B cell (primary cell): Measurements from ENCODE around the gene MIPEP. TPM values are rescaled to one million over a fixed set of nuclear protein-coding genes. Genes with fewer than 3 reads are reported as not detected.

Experiments used
- ATAC-seq: fragments of 200-7000 bp; cut with Tn5 transposase; one replicate; pipeline ENCODE4 v1.10.0; 2021; ENCODE audit warnings: low read depth, mild to moderate bottlenecking, moderate number of reproducible peaks, moderate library complexity
- CTCF ChIA-PET: fragments of 350-600 bp; sonication (Branson Sonifier 250); formaldehyde crosslinking; loops from one replicate; lab custom pipeline; 2021; ENCODE audit warnings: antibody characterized with exemption, inconsistent platforms; lab: Charles Lee
- POLR2A ChIA-PET: fragments of 350-600 bp; sonication (Branson Sonifier 250); formaldehyde crosslinking; loops from one replicate; lab custom pipeline; 2021; ENCODE audit warnings: antibody characterized with exemption; lab: Charles Lee
- DNase-seq: peaks from one replicate; pipeline ENCODE4 v3.0.0; 2013
- H2AFZ ChIP-seq: 2 replicates; pipeline ENCODE4 v1.6.1; 2012; ENCODE audit warnings: mild to moderate bottlenecking, low read depth, low read length; ENCODE audit not compliant: insufficient read depth, poor library complexity, severe bottlenecking
- H3K27ac ChIP-seq, 2 donors: 1 replicate in 1 of 2; 2 replicates in 1 of 2; pipeline ENCODE4 v1.5.1; 2012 to 2013; ENCODE audit warnings: low read length in 2 of 2, mild to moderate bottlenecking in 2 of 2, moderate library complexity in 1 of 2
- H3K27me3 ChIP-seq, 4 experiments: fragments of 200-600 bp in 1 of 4; sonication (generic) in 1 of 4; replicated peaks in 1 of 4; 1 replicate in 2 of 4; 2 replicates in 2 of 4; pipeline versions ENCODE4 v1.6.1 to v1.7.0; 2013 to 2016; ENCODE audit warnings: low read length in 3 of 4, mild to moderate bottlenecking in 2 of 4, mixed read lengths in 1 of 4, moderate library complexity in 1 of 4; ENCODE audit not compliant: insufficient read depth in 4 of 4, control insufficient read depth in 3 of 4; ENCODE audit errors: control extremely low read depth in 1 of 4
- H3K36me3 ChIP-seq, 2 experiments: replicated peaks in 1 of 2; 1 replicate in 1 of 2; 2 replicates in 1 of 2; pipeline versions ENCODE4 v1.6.1 to v1.7.1; 2013; ENCODE audit warnings: low read length in 1 of 2; ENCODE audit not compliant: insufficient read depth in 2 of 2, control insufficient read depth in 1 of 2; ENCODE audit errors: control extremely low read depth in 1 of 2, extremely low read depth in 1 of 2
- H3K4me1 ChIP-seq, 2 donors: fragments of 200-600 bp in 1 of 2; sonication (generic) in 1 of 2; 1 replicate in 1 of 2; 2 replicates in 1 of 2; pipeline versions ENCODE4 v1.5.1 to v1.6.1; 2013 to 2017; ENCODE audit warnings: low read length in 2 of 2; ENCODE audit not compliant: control insufficient read depth in 2 of 2, insufficient read depth in 2 of 2
- H3K4me2 ChIP-seq: replicated peaks from 2 replicates; pipeline ENCODE3; 2012; ENCODE audit warnings: mild to moderate bottlenecking, low read depth, low read length; ENCODE audit not compliant: poor library complexity, severe bottlenecking
- H3K4me3 ChIP-seq, 5 experiments: fragments of 200-600 bp in 1 of 5; sonication (generic) in 1 of 5; 1 replicate in 3 of 5; 2 replicates in 2 of 5; pipeline versions ENCODE4 v1.5.1 to v1.7.0; 2011 to 2016; ENCODE audit warnings: low read length in 4 of 5, mild to moderate bottlenecking in 4 of 5, low read depth in 2 of 5, control low read depth in 1 of 5, moderate library complexity in 1 of 5; ENCODE audit not compliant: insufficient read depth in 1 of 5; ENCODE audit errors: control extremely low read depth in 1 of 5, extremely low read depth in 1 of 5
- H3K79me2 ChIP-seq: fragments of 200-600 bp; sonication (generic); one replicate; pipeline ENCODE4 v1.6.0; 2016; ENCODE audit warnings: low read length; ENCODE audit not compliant: control insufficient read depth, insufficient read depth
- H3K9ac ChIP-seq: fragments of 200-600 bp; sonication (generic); 2 replicates; pipeline ENCODE4 v1.6.1; 2017; ENCODE audit warnings: mild to moderate bottlenecking, low read length, moderate library complexity
- H3K9me3 ChIP-seq, 3 donors: one replicate each; pipeline versions ENCODE4 v1.6.1 to v1.7.1; 2013; ENCODE audit warnings: low read length in 2 of 3; ENCODE audit not compliant: control insufficient read depth in 2 of 3, insufficient read depth in 1 of 3; ENCODE audit errors: control extremely low read depth in 1 of 3
- H4K20me1 ChIP-seq: 2 replicates; pipeline ENCODE4 v1.6.0; 2012; ENCODE audit warnings: mild to moderate bottlenecking, low read length; ENCODE audit not compliant: insufficient read depth, control insufficient read depth, poor library complexity, severe bottlenecking
- H3K27ac Mint-ChIP-seq: one replicate; pipeline ENCODE4 v1.8.0; 2021; ENCODE audit warnings: mixed read lengths
- H3K27me3 Mint-ChIP-seq: one replicate; pipeline ENCODE4 v1.8.0; 2021; ENCODE audit warnings: mixed read lengths
- H3K4me1 Mint-ChIP-seq: one replicate; pipeline ENCODE4 v1.8.0; 2021; ENCODE audit warnings: mixed read lengths
- H3K4me3 Mint-ChIP-seq: one replicate; pipeline ENCODE4 v1.8.0; 2021; ENCODE audit warnings: mixed read lengths
- H3K9me3 Mint-ChIP-seq: one replicate; pipeline ENCODE4 v1.8.0; 2022; ENCODE audit warnings: mixed read lengths; ENCODE audit not compliant: insufficient read depth
- CTCF ChIP-seq: fragments of 200-600 bp; IDR thresholded peaks from one replicate; pipeline ENCODE4 v1.8.0; 2022; ENCODE audit warnings: antibody characterized with exemption, mild to moderate bottlenecking
- EZH2 ChIP-seq: IDR thresholded peaks from 2 replicates; pipeline ENCODE4 v1.6.1; 2012; ENCODE audit warnings: borderline replicate concordance, low read depth, mild to moderate bottlenecking, moderate library complexity, low read length; ENCODE audit not compliant: insufficient read depth, poor library complexity, severe bottlenecking
- WGBS: methylation state at CpG from one replicate; pipeline ENCODE4 v1.1.5; 2013; ENCODE audit warnings: missing lambda C conversion rate; ENCODE audit not compliant: insufficient coverage; 5-methylcytosine and 5-hydroxymethylcytosine counted together
- intact Hi-C: fragments of 100-400 bp; cut with micrococcal nuclease; formaldehyde crosslinking; loops from one replicate; pipeline ENCODE4 v1.10.0; 2022
- polyA plus RNA-seq: library from polyadenylated mRNA; depleted of rRNA; stranded (reverse); fragments of >200 nt; gene quantifications from 2 replicates; pipeline ENCODE4 v1.2.3, GENCODE V29; 2012
- total RNA-seq, 2 donors: library from RNA; stranded (reverse); fragments of 120-200 nt in 1 of 2; gene quantifications; 1 replicate in 1 of 2; 2 replicates in 1 of 2; pipeline versions ENCODE4 v1.2.3 to v1.2.4, GENCODE V29; 2013 to 2022

The MIPEP gene
- total and polyA plus RNA-seq, 2 donors (not counting 1 experiment from before 2014, with no cell fraction given) = 6.2 to 16.9 TPM

GRCh38 chr13:23778879-23779278 is 110.3 kb downstream of the MIPEP start:
- Mint-ChIP-seq H3K27ac (no peak overlapping the region), H3K4me1 (peaks cover 38% of the 10 kb centered on the region), H3K9me3 (no peaks in the 10 kb centered on the region), H3K4me3 (no peak overlapping the region), H3K27me3 (peaks cover 46% of the 10 kb centered on the region)
- Histone ChIP-seq H3K9me3 (peaks cover 0 to 6% (median 0%) of the 10 kb centered on the region in 3 donors), H2AFZ (no peak overlapping the region), H3K79me2 (no peaks in the 10 kb centered on the region), H3K9ac (no peak overlapping the region), H3K4me2 (no peak overlapping the region), H3K27me3 (peaks cover 0 to 28% (median 23%) of the 10 kb centered on the region in 4 experiments), H3K36me3 (no peaks in the 10 kb centered on the region), H3K4me1 (peaks cover 14 to 36% of the 10 kb centered on the region in 2 donors), H3K4me3 (no peak overlapping the region), H3K27ac (no peak overlapping the region), H4K20me1 (peaks cover 31% of the 10 kb centered on the region)
- POLR2A ChIA-PET = no interaction called here
- WGBS = 83% methylated on average over 1 of the region's 1 CpG
- DNase-seq = no peak
- ATAC-seq = no peak
- CTCF ChIA-PET = interaction anchor here (1.0 to 1.7 kb wide), 3 partner anchors 12 to 32 kb away, joined by 3 to 5 read pairs (median 3); no protein-coding TSS in a partner anchor
- intact Hi-C loops = no loop called here
- TF ChIP-seq EZH2 (no peak), CTCF (no peak)

GRCh38 chr13:23778002-23778652 is 111.1 kb downstream of the MIPEP start:
- Histone ChIP-seq H3K79me2 (no peaks in the 10 kb centered on the region), H4K20me1 (peaks cover 31% of the 10 kb centered on the region), H3K9me3 (peaks cover 0 to 6% (median 0%) of the 10 kb centered on the region in 3 donors), H3K9ac (no peak overlapping the region), H3K4me2 (peak overlapping the region; percentile 64), H2AFZ (no peak overlapping the region), H3K4me1 (peaks cover 14 to 36% of the 10 kb centered on the region in 2 donors), H3K36me3 (no peaks in the 10 kb centered on the region), H3K27me3 (peaks cover 0 to 32% (median 29%) of the 10 kb centered on the region in 4 experiments), H3K27ac (no peak overlapping the region), H3K4me3 (peak overlapping the region in 1 of 5 experiments; percentile 17)
- ChIA-PET POLR2A (no interaction called here), CTCF (interaction anchor here (1.1 to 1.7 kb wide), 2 partner anchors 12 to 32 kb away, joined by 3 to 5 read pairs; no protein-coding TSS in a partner anchor)
- intact Hi-C loops = no loop called here
- H3K4me3 Mint-ChIP-seq = no peak overlapping the region
- H3K4me1 Mint-ChIP-seq = peaks cover 33% of the 10 kb centered on the region
- DNase-seq (no peak), ATAC-seq (no peak)
- no peak for TF ChIP-seq CTCF
- TF ChIP-seq EZH2 = no peak
- H3K27ac Mint-ChIP-seq = no peak overlapping the region
- H3K27me3 Mint-ChIP-seq = peaks cover 54% of the 10 kb centered on the region
- no CpG with 5 or more reads among the region's 2 CpGs for WGBS
- no peaks in the 10 kb centered on the region for H3K9me3 Mint-ChIP-seq
